Esophagus muscularis mucosa (tissue), 4 donors: ENCODE data around the gene RGS3. TPM values are rescaled to one million over a fixed set of nuclear protein-coding genes. Genes with fewer than 3 reads are reported as not detected.

Experiments used
- DNase-seq: peaks from one replicate; pipeline ENCODE4 v3.0.0-alpha.2; 2017; ENCODE audit errors: extremely low spot score
- H3K27ac ChIP-seq, 4 donors: fragments of 200-600 bp; sonication (generic); replicated peaks in 1 of 4; 1 replicate in 3 of 4; 2 replicates in 1 of 4; pipeline ENCODE4 v1.5.1; 2016 to 2019; ENCODE audit warnings: mild to moderate bottlenecking in 1 of 4
- H3K27me3 ChIP-seq, 4 donors: fragments of 200-600 bp; sonication (generic); one replicate each; pipeline versions ENCODE4 v1.5.1 to v1.6.0; 2016 to 2019
- H3K36me3 ChIP-seq, 4 donors: fragments of 200-600 bp; sonication (generic); one replicate each; pipeline ENCODE4 v1.5.1; 2016 to 2019
- H3K4me1 ChIP-seq, 4 donors: fragments of 200-600 bp; sonication (generic); one replicate each; pipeline ENCODE4 v1.5.1; 2016 to 2019
- H3K4me3 ChIP-seq, 4 donors: fragments of 200-600 bp; sonication (generic); 1 replicate in 2 of 4; 2 replicates in 2 of 4; pipeline ENCODE4 v1.5.1; 2016 to 2019; ENCODE audit warnings: mild to moderate bottlenecking in 4 of 4, moderate library complexity in 1 of 4
- H3K9me3 ChIP-seq, 4 donors: fragments of 200-600 bp; sonication (generic); 1 replicate in 3 of 4; 2 replicates in 1 of 4; pipeline ENCODE4 v1.5.1; 2016 to 2019
- EP300 ChIP-seq: sonication (generic); formaldehyde crosslinking; IDR thresholded peaks from one replicate; pipeline ENCODE4 v1.6.1; 2017; ENCODE audit warnings: antibody characterized with exemption
- POLR2A ChIP-seq: fragments of 450-650 bp; IDR thresholded peaks from one replicate; pipeline ENCODE4 v1.6.1; 2017; ENCODE audit warnings: antibody characterized with exemption, moderate library complexity, mild to moderate bottlenecking, low read depth
- POLR2AphosphoS5 ChIP-seq, 2 donors: sonication (generic); formaldehyde crosslinking; IDR thresholded peaks; one replicate each; pipeline ENCODE4 v1.6.1; 2017; ENCODE audit warnings: antibody characterized with exemption in 2 of 2
- WGBS: methylation state at CpG from one replicate; pipeline ENCODE4 v1.1.5; 2018; 5-methylcytosine and 5-hydroxymethylcytosine counted together
- intact Hi-C: fragments of 100-400 bp; cut with DNase I; formaldehyde crosslinking; loops from one replicate; pipeline ENCODE4 v1.15.1; 2023
- total RNA-seq, 4 donors: library from RNA; depleted of rRNA; stranded (reverse); fragments of >200 nt; gene quantifications; one replicate each; pipeline versions ENCODE4 v1.1.0 to v1.2.1, GENCODE V29; 2016
- TF ChIP-seq, protein P1 (sequence below), 3 experiments: fragments of 200-600 bp in 2 of 3; fragments of 450-650 bp in 1 of 3; sonication (generic) in 2 of 3; IDR thresholded peaks; one replicate each; pipeline ENCODE4 v1.5.1; 2017 to 2019; ENCODE audit warnings: antibody characterized with exemption in 3 of 3, mild to moderate bottlenecking in 2 of 3, moderate library complexity in 1 of 3

The RGS3 gene
- total RNA-seq, 4 donors from 2014 or later: 37.3 to 121 (median 68.5) TPM

DNA sequence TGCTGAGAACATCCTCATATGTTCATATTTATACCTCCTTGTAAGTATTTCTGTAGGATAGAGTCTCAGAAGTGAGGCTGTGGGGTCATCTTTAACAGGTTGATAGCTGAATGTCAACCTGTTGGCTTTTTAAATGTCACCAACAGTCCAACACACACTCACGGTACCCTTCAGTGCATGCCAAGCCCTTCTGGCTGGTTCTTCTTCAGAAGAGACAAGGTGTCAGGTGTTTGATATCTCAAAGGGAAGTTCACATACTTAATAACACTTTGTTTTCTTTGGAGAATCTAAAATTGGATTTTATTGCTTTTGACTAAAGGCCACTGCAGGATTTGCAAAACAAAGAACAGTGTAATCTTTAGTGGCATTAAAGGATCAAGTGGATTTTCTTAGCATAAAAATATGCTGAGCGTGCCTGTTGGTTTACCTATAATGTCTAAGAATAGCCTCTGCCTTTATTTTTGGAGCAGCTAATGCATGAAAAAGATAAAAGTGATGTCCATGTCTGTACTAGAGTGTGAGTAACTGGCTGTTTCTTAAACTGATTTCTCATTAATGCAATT lies 58.2 kb downstream of the RGS3 start:
- 40% methylated on average over 2 of the region's 2 CpGs for WGBS
- TF ChIP-seq EP300 (no peak), POLR2AphosphoS5 (IDR thresholded peaks at IDR 0.05) (no peak), POLR2A (no peak)
- TF ChIP-seq, protein P1, sequence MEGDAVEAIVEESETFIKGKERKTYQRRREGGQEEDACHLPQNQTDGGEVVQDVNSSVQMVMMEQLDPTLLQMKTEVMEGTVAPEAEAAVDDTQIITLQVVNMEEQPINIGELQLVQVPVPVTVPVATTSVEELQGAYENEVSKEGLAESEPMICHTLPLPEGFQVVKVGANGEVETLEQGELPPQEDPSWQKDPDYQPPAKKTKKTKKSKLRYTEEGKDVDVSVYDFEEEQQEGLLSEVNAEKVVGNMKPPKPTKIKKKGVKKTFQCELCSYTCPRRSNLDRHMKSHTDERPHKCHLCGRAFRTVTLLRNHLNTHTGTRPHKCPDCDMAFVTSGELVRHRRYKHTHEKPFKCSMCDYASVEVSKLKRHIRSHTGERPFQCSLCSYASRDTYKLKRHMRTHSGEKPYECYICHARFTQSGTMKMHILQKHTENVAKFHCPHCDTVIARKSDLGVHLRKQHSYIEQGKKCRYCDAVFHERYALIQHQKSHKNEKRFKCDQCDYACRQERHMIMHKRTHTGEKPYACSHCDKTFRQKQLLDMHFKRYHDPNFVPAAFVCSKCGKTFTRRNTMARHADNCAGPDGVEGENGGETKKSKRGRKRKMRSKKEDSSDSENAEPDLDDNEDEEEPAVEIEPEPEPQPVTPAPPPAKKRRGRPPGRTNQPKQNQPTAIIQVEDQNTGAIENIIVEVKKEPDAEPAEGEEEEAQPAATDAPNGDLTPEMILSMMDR (IDR thresholded peaks at IDR 0.05): no peak
- peak overlapping the region; percentile 47 to 83 (median 70) for H3K27ac ChIP-seq
- H3K4me1 ChIP-seq: peaks cover 59 to 84% (median 73%) of the 10 kb centered on the region in 4 donors
- H3K36me3 ChIP-seq: peaks cover 8 to 46% (median 25%) of the 10 kb centered on the region in 4 donors
- no peaks in the 10 kb centered on the region for H3K27me3 ChIP-seq
- H3K9me3 ChIP-seq: no peaks in the 10 kb centered on the region
- intact Hi-C loops: no loop called here
- H3K4me3 ChIP-seq: no peak overlapping the region
- no peak for DNase-seq

DNA sequence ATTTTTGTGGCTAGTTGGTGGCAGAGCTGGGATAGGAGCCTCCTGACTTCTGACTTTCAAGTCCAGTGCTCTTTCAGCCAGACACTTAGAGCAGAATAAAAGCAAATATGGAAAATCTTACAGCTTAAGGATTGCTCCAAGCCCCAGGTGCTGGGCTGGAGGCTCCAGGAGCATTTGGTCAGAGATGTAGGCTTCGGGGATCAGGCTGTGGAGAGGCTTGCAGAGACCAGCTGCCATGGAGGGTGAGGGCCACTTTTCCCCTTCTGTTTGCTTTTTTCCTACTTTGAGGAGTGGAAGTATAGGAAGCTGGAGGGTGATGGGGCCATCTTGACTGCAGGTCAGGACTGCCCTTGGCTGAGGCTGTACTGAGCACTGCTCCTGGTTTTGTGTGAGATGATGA lies 58.9 kb downstream of the RGS3 start:
- TF ChIP-seq EP300 (no peak), POLR2AphosphoS5 (IDR thresholded peaks at IDR 0.05) (no peak), POLR2A (no peak)
- TF ChIP-seq, protein P1 (IDR thresholded peaks at IDR 0.05): no peak
- H3K27me3 ChIP-seq: no peaks in the 10 kb centered on the region
- intact Hi-C loops: no loop called here
- no peaks in the 10 kb centered on the region for H3K9me3 ChIP-seq
- peaks cover 5 to 43% (median 18%) of the 10 kb centered on the region in 4 donors for H3K36me3 ChIP-seq
- peaks cover 66 to 90% (median 77%) of the 10 kb centered on the region in 4 donors for H3K4me1 ChIP-seq
- H3K4me3 ChIP-seq: no peak overlapping the region
- WGBS: 40% methylated on average over 1 of the region's 1 CpG
- DNase-seq: no peak
- peak overlapping the region; percentile 47 to 83 (median 70) for H3K27ac ChIP-seq

DNA sequence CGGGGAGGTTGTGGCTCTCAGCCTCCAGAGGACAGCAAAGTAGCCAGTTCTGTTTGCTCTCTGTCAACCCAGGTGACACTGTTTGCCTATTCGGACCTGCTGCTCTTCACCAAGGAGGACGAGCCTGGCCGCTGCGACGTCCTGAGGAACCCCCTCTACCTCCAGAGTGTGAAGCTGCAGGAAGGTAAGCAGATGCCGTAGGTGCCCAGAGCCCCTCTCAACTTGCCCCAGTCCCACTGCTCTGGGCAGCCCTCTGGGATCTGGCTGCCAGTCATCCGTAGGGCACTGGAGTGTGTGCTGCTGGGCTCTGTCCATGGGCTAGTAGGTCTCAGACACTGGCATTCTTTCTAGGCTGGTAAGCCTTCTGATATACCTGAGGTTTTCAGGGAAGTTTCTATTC lies 59.3 kb downstream of the RGS3 start:
- Histone ChIP-seq H3K36me3 (peaks cover under 1 to 43% (median 14%) of the 10 kb centered on the region in 4 donors), H3K4me3 (no peak overlapping the region), H3K4me1 (peaks cover 70 to 95% (median 82%) of the 10 kb centered on the region in 4 donors), H3K27ac (peak overlapping the region; percentile 67 to 83 (median 70)), H3K9me3 (no peaks in the 10 kb centered on the region), H3K27me3 (no peaks in the 10 kb centered on the region)
- no peak for DNase-seq
- intact Hi-C loops: no loop called here
- TF ChIP-seq POLR2A: no peak
- TF ChIP-seq EP300: no peak
- TF ChIP-seq, protein P1 (IDR thresholded peaks at IDR 0.05): no peak
- TF ChIP-seq POLR2AphosphoS5 (IDR thresholded peaks at IDR 0.05): no peak
- 80% methylated on average over 7 of the region's 8 CpGs for WGBS

DNA sequence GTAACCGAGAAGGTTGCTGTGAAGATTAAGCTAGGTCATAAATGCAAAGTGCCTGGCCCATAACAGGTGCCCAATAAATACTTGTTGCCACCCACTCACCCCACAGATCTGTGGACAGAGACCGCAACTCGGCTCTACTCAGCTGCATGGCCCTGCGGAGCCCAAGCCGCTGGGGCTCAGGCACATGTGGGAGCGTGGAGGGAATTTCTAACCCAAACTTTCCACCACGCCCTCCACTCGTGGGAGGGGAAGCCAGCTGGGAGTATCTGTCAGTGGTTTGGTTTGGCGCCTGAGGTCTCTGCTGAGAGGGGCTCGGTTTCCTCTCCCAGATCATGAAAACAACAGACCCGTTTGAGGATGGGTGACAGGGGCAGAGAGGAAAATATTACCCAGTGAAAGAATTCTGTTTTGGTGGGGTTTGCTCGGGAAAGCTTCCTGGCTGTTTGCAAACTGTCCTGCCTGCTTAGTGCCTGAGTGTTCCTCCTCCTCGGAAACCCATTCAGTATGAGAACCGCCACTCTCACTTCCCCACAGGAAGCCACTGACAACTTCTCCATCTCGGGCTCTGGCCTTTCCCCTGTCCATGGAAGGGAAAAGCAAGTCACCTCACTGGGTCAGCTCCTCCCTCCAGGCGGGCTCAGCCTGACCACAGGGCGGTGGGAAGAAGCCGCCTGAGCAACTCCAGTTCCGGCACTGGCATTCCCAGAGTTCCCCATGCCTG lies 60.1 kb downstream of the RGS3 start:
- H3K27ac ChIP-seq: peak overlapping the region; percentile 67 to 83 (median 70)
- H3K4me1 ChIP-seq: peaks cover 77 to 100% (median 89%) of the 10 kb centered on the region in 4 donors
- no peaks in the 10 kb centered on the region for H3K9me3 ChIP-seq
- WGBS: 12% methylated on average over 16 of the region's 19 CpGs
- H3K27me3 ChIP-seq: no peaks in the 10 kb centered on the region
- peak in 1 of 2 donors; percentile 11 for TF ChIP-seq POLR2AphosphoS5 (IDR thresholded peaks at IDR 0.05)
- no peak for TF ChIP-seq POLR2A
- TF ChIP-seq EP300: no peak
- TF ChIP-seq, protein P1 (IDR thresholded peaks at IDR 0.05): no peak
- H3K36me3 ChIP-seq: peaks cover 0 to 43% (median 12%) of the 10 kb centered on the region in 4 donors
- DNase-seq: no peak
- intact Hi-C loops: no loop called here
- peak overlapping the region in 1 of 4 donors; percentile 7 for H3K4me3 ChIP-seq
